ENCODE results near the gene STAT5B.

DNA sequence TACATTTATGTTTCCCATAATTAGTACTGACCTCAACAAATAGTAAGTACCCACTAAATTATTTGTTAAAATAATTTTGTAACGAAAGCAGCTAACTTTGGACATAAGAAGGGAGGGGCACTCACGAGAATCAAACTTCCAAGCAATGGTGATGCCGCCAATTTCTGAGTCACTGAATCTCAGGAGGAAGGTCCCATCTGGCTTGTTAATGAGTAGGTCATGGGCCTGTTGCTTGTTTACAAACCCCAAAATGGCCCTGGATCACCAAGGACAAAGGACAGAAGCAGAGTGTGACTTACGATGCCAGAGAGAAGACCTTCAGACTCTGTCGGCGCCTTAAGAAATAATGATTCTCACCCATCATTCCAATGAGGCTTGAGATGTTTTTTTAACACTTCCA, 66.1 kb downstream of the STAT5B start:
- TF ChIP-seq POLR2A (IDR thresholded peaks at IDR 0.05; ENCODE audit: low read depth, low read length) (no peak), POLR2AphosphoS5 (IDR thresholded peaks at IDR 0.05; ENCODE audit: low read depth, low read length) (no peak), TAF1 (IDR thresholded peaks at IDR 0.05; ENCODE audit: borderline replicate concordance, low read depth, low read length) (no peak)

Data from GM12892 (cell line).